HT-29 (cell line): ENCODE measurements around the gene BCL10. TPM values are rescaled to one million over a fixed set of nuclear protein-coding genes. Genes with fewer than 3 reads are reported as not detected.
A peak's percentile ranks its signal among the peaks of the same experiment; 100 is the strongest.
"Not testable (repeated sequence)": the region's sequence is repeated elsewhere in the genome, so short reads cannot be mapped to it uniquely, and the experiment has no call there.

Experiments
- DNase-seq: peaks from one replicate; pipeline ENCODE4 v3.0.0-alpha.2; 2015; ENCODE audit warnings: low spot score
- total RNA-seq: library from RNA; depleted of rRNA; stranded (reverse); fragments of >200 nt; shearing (Covaris generic); gene quantifications from 2 replicates; pipeline ENCODE4 v1.2.3, GENCODE V29; 2014

The BCL10 gene
- total RNA-seq, 1 experiment from 2014 or later, result 11.8 TPM

GRCh38 chr1:85267313-85267712, 9.1 kb downstream of the BCL10 start:
- DNase-seq, result no peak

- DNase-seq, result no peak
These were observed 12.3 kb downstream of the BCL10 start for GRCh38 chr1:85264150-85264549.

DNA sequence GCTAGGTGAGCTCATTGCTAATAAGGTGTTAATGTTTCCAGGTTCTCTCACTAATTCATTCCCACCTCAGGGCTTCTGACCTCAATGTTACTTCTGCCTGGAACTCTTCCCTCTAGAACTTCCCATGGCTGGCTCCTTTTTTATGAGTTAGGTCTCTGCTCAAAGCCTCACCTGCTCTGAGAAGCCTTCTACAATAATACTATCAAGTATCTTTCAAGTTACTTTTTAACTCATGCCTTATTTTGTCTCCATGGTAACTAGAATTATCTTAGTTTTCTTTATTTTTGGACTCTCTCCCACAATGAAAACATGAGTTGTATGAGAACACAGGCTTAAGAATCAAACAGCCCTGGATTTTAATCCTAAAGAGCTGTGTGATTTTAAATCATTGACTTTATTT, 13.4 kb downstream of the BCL10 start:
- no peak for DNase-seq

DNA sequence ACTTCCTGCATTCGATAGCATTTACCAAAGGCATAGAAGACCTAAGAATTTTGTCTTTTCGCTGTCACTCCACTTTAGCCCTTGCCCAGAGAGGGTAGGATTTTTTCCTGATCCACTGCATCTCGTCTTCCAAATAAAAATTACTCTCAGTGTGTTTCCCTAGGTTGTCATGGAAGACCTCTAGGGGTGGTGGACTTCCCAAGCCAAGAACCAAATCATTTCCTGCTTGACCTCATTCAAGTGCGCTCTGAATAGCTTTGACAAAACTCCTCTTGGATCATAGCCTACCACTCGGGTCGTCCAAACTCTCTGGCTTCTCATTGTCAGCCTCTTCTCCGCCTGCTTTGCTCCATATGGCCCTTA, 16.5 kb downstream of the BCL10 start:
- DNase-seq, result no peak

GRCh38 chr1:85259118-85259911, 17.1 kb downstream of the BCL10 start, which contains the start of gene C1orf52:
C1orf52 (minus strand) TSS chr1:85259662; CDS start chr1:85259633, 29 bp downstream.
- peak; percentile 92 for DNase-seq

DNA sequence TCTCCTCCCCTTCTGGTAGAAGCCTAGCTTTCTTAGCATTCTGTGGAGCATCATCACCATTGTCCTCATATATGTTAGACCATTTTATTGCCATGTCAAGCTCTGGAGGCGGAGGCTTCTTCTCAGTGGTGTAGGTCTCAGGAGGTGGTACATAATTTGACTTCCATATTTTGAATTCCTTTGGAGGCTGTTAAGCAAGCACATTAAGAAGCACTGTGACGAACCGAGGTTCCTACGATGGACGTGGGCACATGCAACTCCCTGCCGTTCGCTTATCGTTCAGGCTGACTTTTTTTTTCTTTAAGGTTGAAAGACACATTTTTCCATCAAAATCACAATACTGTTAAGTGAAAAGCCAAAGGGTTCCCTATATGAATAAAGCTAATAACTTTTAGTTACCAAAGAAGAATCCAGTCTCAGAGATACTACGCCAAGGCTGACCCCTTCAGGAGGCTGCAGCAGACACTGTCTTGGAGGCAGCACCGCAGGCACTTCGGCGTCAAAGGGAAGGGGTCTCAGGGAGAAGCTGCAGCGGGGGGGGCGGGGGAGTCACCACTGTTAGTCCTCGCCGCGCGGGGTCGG, 17.8 kb downstream of the BCL10 start:
- no peak for DNase-seq

- DNase-seq, result not testable (repeated sequence)
These were observed 27.4 kb downstream of the BCL10 start for GRCh38 chr1:85249042-85249441.

DNA sequence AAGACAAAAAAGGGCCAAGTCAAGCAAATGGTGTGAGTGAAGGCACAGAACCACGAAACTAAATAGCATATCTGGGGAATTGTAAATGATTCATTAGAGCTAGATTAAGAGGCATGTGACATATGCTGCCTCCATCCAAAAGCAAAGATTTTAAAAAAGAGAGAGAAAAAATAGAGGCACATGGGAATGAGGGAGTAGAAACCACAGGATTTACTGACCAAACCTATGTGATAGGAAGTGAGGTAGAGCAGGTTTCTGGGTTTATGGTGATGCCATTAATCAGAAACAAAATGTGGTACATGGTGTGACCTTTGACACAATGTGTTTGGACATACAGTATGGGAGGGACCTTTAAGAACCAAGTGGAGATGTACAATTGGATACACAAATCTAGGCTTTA, 30.5 kb downstream of the BCL10 start:
- no peak for DNase-seq

DNA sequence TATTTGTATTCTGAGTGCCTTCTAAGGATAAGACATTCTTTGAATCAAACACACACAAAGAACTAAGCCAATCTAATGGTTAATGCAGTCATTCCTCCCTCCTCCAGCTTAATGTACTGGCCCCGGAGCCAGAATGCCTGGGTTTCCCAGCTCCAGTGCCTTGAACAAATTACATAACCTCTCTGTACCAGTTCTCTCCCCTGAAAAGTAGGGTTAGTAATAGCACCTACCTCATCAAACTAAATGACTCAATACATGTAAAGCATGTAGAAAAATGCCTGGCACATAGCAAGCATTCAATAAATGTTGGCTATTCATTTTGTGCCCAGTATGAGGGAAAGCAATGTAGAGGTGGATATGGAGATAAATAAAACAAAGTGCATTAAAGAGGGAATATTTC, 31.0 kb downstream of the BCL10 start:
- DNase-seq, result no peak

DNA sequence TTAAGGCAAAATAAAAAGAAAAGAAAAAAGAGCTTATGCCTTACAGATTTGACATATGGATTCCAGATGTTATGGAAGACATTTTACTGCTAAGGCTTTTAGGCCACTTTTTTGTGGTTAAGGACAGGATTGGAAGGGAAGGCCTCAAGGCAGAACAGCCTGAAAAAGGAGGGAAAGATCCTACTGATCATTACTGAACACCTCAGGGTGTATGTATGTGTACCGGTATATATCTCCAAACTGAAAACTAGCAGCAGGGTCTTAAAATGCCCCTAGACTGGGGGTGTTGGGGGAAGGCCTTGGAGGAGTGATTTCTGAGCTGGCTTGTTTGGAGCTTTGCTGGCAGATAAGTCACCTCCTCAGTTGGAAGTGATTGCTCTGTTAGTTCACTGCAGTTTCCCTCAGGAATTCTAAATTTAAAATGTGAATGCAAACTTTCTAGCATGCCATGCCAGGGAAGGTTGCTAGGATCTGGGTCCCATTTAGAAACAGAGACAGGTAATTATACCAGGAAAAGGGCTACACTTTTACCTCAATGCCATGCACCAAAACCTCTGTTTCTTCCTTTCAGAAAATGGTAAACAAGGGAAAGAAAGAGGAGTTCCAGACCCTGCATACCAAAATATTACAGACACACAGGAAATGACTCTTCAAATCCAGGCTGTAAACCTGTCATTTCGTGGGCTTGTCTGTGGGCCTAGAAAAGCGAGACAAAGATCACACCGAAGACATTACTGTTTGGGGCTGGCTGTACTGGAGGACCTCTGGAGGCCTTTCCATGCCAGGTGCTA, 32.0 kb downstream of the BCL10 start:
- no peak for DNase-seq

- DNase-seq, result no peak
These were observed 33.1 kb downstream of the BCL10 start for GRCh38 chr1:85243372-85243771.

- no peak for DNase-seq
These were observed 35.8 kb downstream of the BCL10 start for GRCh38 chr1:85240643-85241042.

DNA sequence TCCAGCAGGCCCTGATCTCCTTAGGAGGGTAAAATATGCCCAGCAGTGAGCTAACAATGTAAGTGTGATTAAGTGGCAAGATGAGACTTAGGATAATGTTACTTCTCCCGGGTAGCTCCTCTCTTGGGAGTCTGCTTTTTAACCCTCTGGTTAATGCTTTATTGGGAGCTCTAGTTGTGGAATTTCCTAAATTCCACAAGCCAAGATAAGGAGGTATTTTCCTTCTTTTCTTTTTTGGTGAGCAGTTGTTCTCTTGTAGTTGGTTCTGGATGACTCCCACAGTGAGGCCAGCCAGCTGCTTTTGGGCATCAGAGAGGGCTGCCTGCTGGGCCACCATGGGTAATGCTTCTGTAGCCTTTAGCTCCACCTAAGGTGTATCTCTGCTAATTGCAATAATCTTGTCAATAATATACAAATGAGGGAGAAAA, 36.2 kb downstream of the BCL10 start:
- peak; percentile 45 for DNase-seq

DNA sequence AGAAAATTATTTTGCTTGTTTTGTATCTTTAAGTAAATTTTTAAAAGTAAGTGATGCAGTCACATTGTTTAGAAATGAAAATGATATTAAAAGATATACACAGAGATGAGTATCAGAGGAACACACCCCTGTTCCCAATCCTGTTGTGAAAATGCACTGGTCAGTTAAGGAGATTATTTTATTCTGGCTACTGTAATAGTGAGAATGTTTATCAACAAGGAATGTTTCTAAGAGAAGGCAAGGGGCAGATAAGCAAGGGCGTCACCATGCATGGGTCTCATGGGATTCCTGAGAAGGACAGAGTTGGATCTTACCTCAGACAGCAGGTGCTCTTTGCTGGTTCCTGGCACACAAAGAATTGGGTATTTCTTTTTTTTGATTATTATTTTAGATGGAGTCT, 38.8 kb downstream of the BCL10 start:
- DNase-seq, result no peak

GRCh38 chr1:85230305-85230977, 46.0 kb downstream of the BCL10 start:
- DNase-seq, result peak; percentile 66

- peak; percentile 72 for DNase-seq
These were observed 46.8 kb downstream of the BCL10 start for GRCh38 chr1:85229574-85230097.

DNA sequence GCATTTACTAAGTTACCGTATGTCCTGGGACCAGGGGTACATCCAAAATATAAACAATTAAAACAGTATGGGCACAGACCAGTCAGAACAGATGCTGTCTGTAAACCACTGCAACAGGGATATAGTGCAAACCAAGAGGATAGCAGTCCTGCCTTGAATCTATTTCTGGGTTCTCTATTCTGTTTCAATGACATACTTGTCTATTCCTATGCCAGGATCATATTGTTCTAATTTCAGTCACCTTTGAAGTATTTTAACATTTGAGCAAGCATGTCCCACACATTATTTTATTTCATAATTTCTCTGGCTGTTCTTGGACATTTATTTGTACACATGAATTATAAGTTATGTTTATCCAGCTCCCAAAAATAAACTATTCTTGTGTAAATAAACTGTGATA, 47.5 kb downstream of the BCL10 start:
- no peak for DNase-seq

- peak; percentile 26 for DNase-seq
These were observed 50.6 kb downstream of the BCL10 start for GRCh38 chr1:85225624-85226380.

GRCh38 chr1:85224734-85225623, 51.5 kb downstream of the BCL10 start:
- DNase-seq, result peak; percentile 88

DNA sequence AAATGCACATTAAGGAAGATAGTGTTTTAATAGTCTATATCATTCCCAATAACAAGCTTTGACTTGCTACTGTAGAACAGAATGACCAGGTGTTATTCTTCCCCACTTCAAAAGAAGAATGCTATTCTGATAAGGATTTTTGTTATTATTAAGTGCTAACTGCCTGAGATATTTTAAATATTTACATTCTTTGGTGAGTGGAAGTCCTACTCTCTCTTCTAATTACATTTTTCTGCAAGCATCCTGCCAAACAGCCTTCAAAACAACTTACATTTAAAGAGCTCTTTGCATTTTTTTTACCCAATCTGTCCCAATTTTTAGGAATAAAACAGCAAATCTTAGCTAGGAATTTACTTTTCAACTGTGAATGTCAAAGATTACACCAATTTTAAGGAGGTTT, 52.1 kb downstream of the BCL10 start:
- DNase-seq, result no peak
